Neural cell (in vitro differentiated cells): ENCODE data around the gene PRDM12. TPM values are rescaled to one million over a fixed set of nuclear protein-coding genes. Genes with fewer than 3 reads are reported as not detected.

ENCODE experiments used
- H2AFZ ChIP-seq: fragments of 200-600, 300-800 bp; sonication (generic), shearing (Covaris generic); 2 replicates; pipeline ENCODE4 v1.6.0; 2014; ENCODE audit warnings: low read depth, mild to moderate bottlenecking, antibody characterized with exemption, low read length, moderate library complexity
- H3F3A ChIP-seq: fragments of 200-600 bp; shearing (Covaris generic); 2 replicates; pipeline ENCODE4 v1.6.1; 2016; ENCODE audit warnings: mild to moderate bottlenecking, moderate library complexity, mixed read lengths, antibody characterized with exemption, low read length; ENCODE audit not compliant: insufficient read depth, poor library complexity, severe bottlenecking
- H3K27ac ChIP-seq: fragments of 200-600, 300-800 bp; sonication (generic), shearing (Covaris generic); 2 replicates; pipeline ENCODE4 v1.5.1; 2014; ENCODE audit warnings: mild to moderate bottlenecking, low read length, moderate library complexity
- H3K27me3 ChIP-seq: fragments of 300-800, 200-600 bp; sonication (generic), shearing (Covaris generic); 2 replicates; pipeline ENCODE4 v1.6.0; 2014; ENCODE audit warnings: mild to moderate bottlenecking, low read depth, low read length, moderate library complexity; ENCODE audit not compliant: insufficient read depth
- H3K36me3 ChIP-seq: fragments of 300-800, 200-600 bp; sonication (generic), shearing (Covaris generic); 2 replicates; pipeline ENCODE4 v1.5.1; 2014; ENCODE audit warnings: mild to moderate bottlenecking, antibody characterized with exemption, low read length, moderate library complexity; ENCODE audit not compliant: insufficient read depth
- H3K4me2 ChIP-seq: fragments of 300-800, 200-600 bp; sonication (generic), shearing (Covaris generic); 2 replicates; pipeline ENCODE4 v1.6.0; 2014; ENCODE audit warnings: mild to moderate bottlenecking, low read length
- H3K4me3 ChIP-seq: fragments of 300-800, 200-600 bp; sonication (generic), shearing (Covaris generic); 2 replicates; pipeline ENCODE4 v1.5.1; 2014; ENCODE audit warnings: mild to moderate bottlenecking, low read length, moderate library complexity
- H3K79me2 ChIP-seq: fragments of 200-600 bp; shearing (Covaris generic); replicated peaks from 2 replicates; pipeline ENCODE4 v1.6.0; 2014; ENCODE audit warnings: mild to moderate bottlenecking, low read length, moderate library complexity; ENCODE audit not compliant: insufficient read depth
- H3K9ac ChIP-seq: fragments of 300-800, 200-600 bp; sonication (generic), shearing (Covaris generic); 2 replicates; pipeline ENCODE4 v1.6.1; 2016; ENCODE audit warnings: mild to moderate bottlenecking, low read length, mixed read lengths
- H3K9me2 ChIP-seq: fragments of 200-600 bp; shearing (Covaris generic); 2 replicates; pipeline ENCODE4 v1.6.1; 2016; ENCODE audit warnings: mild to moderate bottlenecking, low read length, mixed read lengths; ENCODE audit not compliant: insufficient read depth
- H3K9me3 ChIP-seq: fragments of 200-600, 300-800 bp; sonication (generic), shearing (Covaris generic); 2 replicates; pipeline ENCODE4 v1.6.1; 2016; ENCODE audit warnings: mild to moderate bottlenecking, mixed run types, low read length, moderate library complexity, mixed read lengths
- H4K20me1 ChIP-seq: fragments of 200-600 bp; shearing (Covaris generic); 2 replicates; pipeline ENCODE4 v1.6.1; 2016; ENCODE audit warnings: mild to moderate bottlenecking, mixed run types; ENCODE audit not compliant: insufficient read depth
- EP300 ChIP-seq: fragments of 450-650 bp; conservative IDR thresholded peaks from 2 replicates; pipeline ENCODE4 v1.6.1; 2014; ENCODE audit warnings: antibody characterized with exemption, mild to moderate bottlenecking, moderate library complexity; ENCODE audit not compliant: poor library complexity, severe bottlenecking
- EZH2 ChIP-seq: fragments of 200-600, 300-800 bp; shearing (Covaris generic), sonication (generic); IDR thresholded peaks from 2 replicates; pipeline ENCODE4 v1.6.1; 2014; ENCODE audit warnings: antibody characterized with exemption, low read length, borderline replicate concordance, mild to moderate bottlenecking; ENCODE audit not compliant: insufficient read depth, poor library complexity, severe bottlenecking
- MXI1 ChIP-seq: fragments of 450-650 bp; conservative IDR thresholded peaks from 2 replicates; pipeline ENCODE4 v1.6.1; 2014; ENCODE audit warnings: antibody characterized with exemption, mild to moderate bottlenecking; ENCODE audit not compliant: poor library complexity, severe bottlenecking
- POLR2AphosphoS5 ChIP-seq: IDR thresholded peaks from 2 replicates; pipeline ENCODE4 v1.6.1; 2012
- RAD21 ChIP-seq: fragments of 450-650 bp; conservative IDR thresholded peaks from 2 replicates; pipeline ENCODE4 v1.6.1; 2014; ENCODE audit warnings: antibody characterized with exemption, mild to moderate bottlenecking, moderate library complexity
- SMC3 ChIP-seq: fragments of 450-650 bp; conservative IDR thresholded peaks from 2 replicates; pipeline ENCODE4 v1.6.1; 2014; ENCODE audit warnings: antibody characterized with exemption, mild to moderate bottlenecking, moderate library complexity; ENCODE audit not compliant: poor library complexity
- TAF1 ChIP-seq: IDR thresholded peaks from 2 replicates; pipeline ENCODE4 v1.6.1; 2012; ENCODE audit warnings: low read depth
- polyA plus RNA-seq: library from polyadenylated mRNA; depleted of rRNA; stranded (reverse); fragments of >200 nt; gene quantifications from 2 replicates; pipeline ENCODE4 v1.2.3, GENCODE V29; 2014
- TF ChIP-seq, protein P1 (sequence below): fragments of 450-650 bp; IDR thresholded peaks from 2 replicates; pipeline ENCODE4 v1.5.1; 2014; ENCODE audit warnings: antibody characterized with exemption, mild to moderate bottlenecking, moderate library complexity; ENCODE audit not compliant: poor library complexity, severe bottlenecking
- TF ChIP-seq, protein P2 (sequence below): IDR thresholded peaks from 2 replicates; pipeline ENCODE4 v1.6.1; 2012; ENCODE audit warnings: borderline replicate concordance

PRDM12 gene
- polyA plus RNA-seq, 1 donor from 2014 or later: 0.17 TPM

GRCh38 chr9:130632841-130633240 lies 31.6 kb upstream of the PRDM12 start:
- H3K9me2 ChIP-seq: no peaks in the 10 kb centered on the region
- H4K20me1 ChIP-seq: no peaks in the 10 kb centered on the region
- H3K27ac ChIP-seq: no peak overlapping the region
- H3K4me3 ChIP-seq: no peak overlapping the region
- H3K4me2 ChIP-seq: no peak overlapping the region
- no peak overlapping the region for H3K9ac ChIP-seq
- H3K9me3 ChIP-seq: no peaks in the 10 kb centered on the region
- H3K36me3 ChIP-seq: no peaks in the 10 kb centered on the region
- H3K79me2 ChIP-seq: no peaks in the 10 kb centered on the region
- no peak overlapping the region for H2AFZ ChIP-seq
- no peaks in the 10 kb centered on the region for H3F3A ChIP-seq
- TF ChIP-seq, protein P1, sequence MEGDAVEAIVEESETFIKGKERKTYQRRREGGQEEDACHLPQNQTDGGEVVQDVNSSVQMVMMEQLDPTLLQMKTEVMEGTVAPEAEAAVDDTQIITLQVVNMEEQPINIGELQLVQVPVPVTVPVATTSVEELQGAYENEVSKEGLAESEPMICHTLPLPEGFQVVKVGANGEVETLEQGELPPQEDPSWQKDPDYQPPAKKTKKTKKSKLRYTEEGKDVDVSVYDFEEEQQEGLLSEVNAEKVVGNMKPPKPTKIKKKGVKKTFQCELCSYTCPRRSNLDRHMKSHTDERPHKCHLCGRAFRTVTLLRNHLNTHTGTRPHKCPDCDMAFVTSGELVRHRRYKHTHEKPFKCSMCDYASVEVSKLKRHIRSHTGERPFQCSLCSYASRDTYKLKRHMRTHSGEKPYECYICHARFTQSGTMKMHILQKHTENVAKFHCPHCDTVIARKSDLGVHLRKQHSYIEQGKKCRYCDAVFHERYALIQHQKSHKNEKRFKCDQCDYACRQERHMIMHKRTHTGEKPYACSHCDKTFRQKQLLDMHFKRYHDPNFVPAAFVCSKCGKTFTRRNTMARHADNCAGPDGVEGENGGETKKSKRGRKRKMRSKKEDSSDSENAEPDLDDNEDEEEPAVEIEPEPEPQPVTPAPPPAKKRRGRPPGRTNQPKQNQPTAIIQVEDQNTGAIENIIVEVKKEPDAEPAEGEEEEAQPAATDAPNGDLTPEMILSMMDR: no peak
- TF ChIP-seq, protein P2, sequence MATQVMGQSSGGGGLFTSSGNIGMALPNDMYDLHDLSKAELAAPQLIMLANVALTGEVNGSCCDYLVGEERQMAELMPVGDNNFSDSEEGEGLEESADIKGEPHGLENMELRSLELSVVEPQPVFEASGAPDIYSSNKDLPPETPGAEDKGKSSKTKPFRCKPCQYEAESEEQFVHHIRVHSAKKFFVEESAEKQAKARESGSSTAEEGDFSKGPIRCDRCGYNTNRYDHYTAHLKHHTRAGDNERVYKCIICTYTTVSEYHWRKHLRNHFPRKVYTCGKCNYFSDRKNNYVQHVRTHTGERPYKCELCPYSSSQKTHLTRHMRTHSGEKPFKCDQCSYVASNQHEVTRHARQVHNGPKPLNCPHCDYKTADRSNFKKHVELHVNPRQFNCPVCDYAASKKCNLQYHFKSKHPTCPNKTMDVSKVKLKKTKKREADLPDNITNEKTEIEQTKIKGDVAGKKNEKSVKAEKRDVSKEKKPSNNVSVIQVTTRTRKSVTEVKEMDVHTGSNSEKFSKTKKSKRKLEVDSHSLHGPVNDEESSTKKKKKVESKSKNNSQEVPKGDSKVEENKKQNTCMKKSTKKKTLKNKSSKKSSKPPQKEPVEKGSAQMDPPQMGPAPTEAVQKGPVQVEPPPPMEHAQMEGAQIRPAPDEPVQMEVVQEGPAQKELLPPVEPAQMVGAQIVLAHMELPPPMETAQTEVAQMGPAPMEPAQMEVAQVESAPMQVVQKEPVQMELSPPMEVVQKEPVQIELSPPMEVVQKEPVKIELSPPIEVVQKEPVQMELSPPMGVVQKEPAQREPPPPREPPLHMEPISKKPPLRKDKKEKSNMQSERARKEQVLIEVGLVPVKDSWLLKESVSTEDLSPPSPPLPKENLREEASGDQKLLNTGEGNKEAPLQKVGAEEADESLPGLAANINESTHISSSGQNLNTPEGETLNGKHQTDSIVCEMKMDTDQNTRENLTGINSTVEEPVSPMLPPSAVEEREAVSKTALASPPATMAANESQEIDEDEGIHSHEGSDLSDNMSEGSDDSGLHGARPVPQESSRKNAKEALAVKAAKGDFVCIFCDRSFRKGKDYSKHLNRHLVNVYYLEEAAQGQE: no peak
- TF ChIP-seq EZH2 (no peak), SMC3 (no peak), MXI1 (no peak), EP300 (no peak), RAD21 (no peak), POLR2AphosphoS5 (no peak), TAF1 (no peak)
- no peaks in the 10 kb centered on the region for H3K27me3 ChIP-seq

DNA sequence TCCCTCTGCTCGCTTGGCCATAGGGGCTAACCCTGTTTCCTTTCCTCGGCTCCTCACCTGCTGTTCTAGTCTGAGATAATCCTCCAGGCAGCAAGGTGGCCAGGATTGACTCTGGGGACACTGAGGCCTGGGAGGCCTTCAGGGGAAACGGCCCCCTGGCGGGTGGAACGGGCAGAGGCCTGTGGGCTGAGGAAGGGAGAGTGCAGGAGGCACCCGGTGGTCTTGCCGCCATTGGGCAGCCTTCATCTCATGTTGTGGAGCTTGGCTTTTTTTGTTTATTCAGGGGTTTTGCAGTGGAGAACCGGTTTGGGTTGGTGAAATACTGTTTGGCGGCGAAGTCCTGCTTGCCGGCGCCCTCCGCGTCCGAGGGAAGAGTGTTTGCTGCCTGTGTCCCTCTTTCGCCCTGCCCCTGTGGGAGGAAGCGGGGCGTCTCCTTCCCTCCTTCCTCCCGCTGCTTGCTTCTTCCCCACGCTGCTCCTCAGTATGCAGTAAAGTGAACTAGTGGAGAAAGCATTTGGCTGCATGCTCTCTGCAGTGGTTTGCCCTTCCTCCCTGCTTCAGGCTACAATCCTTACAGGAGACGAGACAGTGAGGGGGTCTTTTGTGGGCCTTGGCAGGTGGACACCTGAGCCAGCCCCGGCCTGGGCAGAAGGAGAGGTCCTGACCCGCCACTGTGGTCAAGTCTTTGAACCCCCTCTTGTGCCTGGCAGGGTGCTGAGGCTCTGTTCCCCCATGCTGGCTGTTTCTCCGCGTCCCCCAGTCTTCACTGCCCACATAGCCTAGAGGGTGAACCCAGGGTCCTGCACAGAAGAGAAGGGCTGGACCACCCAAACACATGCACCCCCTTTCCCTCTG lies 30.8 kb upstream of the PRDM12 start:
- TF ChIP-seq TAF1 (no peak), EZH2 (no peak), RAD21 (no peak), POLR2AphosphoS5 (no peak), SMC3 (no peak), MXI1 (no peak), EP300 (no peak)
- TF ChIP-seq, protein P1: no peak
- TF ChIP-seq, protein P2: no peak
- Histone ChIP-seq H3K27me3 (no peaks in the 10 kb centered on the region), H3K27ac (no peak overlapping the region), H3K9me3 (no peaks in the 10 kb centered on the region), H3K4me3 (no peak overlapping the region), H3K9me2 (no peaks in the 10 kb centered on the region), H3F3A (no peaks in the 10 kb centered on the region), H2AFZ (no peak overlapping the region), H3K4me2 (no peak overlapping the region), H3K79me2 (no peaks in the 10 kb centered on the region), H3K36me3 (no peaks in the 10 kb centered on the region), H4K20me1 (no peaks in the 10 kb centered on the region), H3K9ac (no peak overlapping the region)
